HUES64 (cell line): ENCODE results near the gene CASS4. TPM values are rescaled to one million over a fixed set of nuclear protein-coding genes. Genes with fewer than 3 reads are reported as not detected.

Source experiments
- H3K27ac ChIP-seq: 2 replicates; pipeline ENCODE4 v1.7.0; 2013; ENCODE audit warnings: low read depth, low read length, inconsistent platforms
- H3K27me3 ChIP-seq: 2 replicates; pipeline ENCODE4 v1.6.1; 2013; ENCODE audit warnings: mild to moderate bottlenecking, low read length; ENCODE audit not compliant: insufficient read depth
- H3K36me3 ChIP-seq: 2 replicates; pipeline ENCODE4 v1.6.1; 2013; ENCODE audit warnings: mild to moderate bottlenecking, low read length; ENCODE audit not compliant: insufficient read depth
- H3K4me1 ChIP-seq: 2 replicates; pipeline ENCODE4 v1.6.1; 2013; ENCODE audit warnings: mild to moderate bottlenecking, low read length, moderate library complexity; ENCODE audit not compliant: insufficient read depth
- H3K4me3 ChIP-seq: 2 replicates; pipeline ENCODE4 v1.5.1; 2013; ENCODE audit warnings: mild to moderate bottlenecking, low read length, moderate library complexity
- H3K9ac ChIP-seq: 2 replicates; pipeline ENCODE4 v1.6.1; 2013; ENCODE audit warnings: mild to moderate bottlenecking, low read depth, low read length
- H3K9me3 ChIP-seq: 2 replicates; pipeline ENCODE4 v1.6.1; 2013; ENCODE audit warnings: low read depth, low read length; ENCODE audit not compliant: insufficient read depth
- WGBS: fragments of 150-250, 120-280 bp; methylation state at CpG from one replicate; pipeline ENCODE4 v1.1.7; 2013; ENCODE audit warnings: missing lambda C conversion rate; 5-methylcytosine and 5-hydroxymethylcytosine counted together
- polyA plus RNA-seq, 2 experiments: library from polyadenylated mRNA; stranded (reverse); fragments of 50-300 nt; gene quantifications; one replicate each; pipeline ENCODE4 v1.2.3, GENCODE V29; 2013

The CASS4 gene, protein sequence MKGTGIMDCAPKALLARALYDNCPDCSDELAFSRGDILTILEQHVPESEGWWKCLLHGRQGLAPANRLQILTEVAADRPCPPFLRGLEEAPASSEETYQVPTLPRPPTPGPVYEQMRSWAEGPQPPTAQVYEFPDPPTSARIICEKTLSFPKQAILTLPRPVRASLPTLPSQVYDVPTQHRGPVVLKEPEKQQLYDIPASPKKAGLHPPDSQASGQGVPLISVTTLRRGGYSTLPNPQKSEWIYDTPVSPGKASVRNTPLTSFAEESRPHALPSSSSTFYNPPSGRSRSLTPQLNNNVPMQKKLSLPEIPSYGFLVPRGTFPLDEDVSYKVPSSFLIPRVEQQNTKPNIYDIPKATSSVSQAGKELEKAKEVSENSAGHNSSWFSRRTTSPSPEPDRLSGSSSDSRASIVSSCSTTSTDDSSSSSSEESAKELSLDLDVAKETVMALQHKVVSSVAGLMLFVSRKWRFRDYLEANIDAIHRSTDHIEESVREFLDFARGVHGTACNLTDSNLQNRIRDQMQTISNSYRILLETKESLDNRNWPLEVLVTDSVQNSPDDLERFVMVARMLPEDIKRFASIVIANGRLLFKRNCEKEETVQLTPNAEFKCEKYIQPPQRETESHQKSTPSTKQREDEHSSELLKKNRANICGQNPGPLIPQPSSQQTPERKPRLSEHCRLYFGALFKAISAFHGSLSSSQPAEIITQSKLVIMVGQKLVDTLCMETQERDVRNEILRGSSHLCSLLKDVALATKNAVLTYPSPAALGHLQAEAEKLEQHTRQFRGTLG
- polyA plus RNA-seq (2013, experiment 1 of 2): not detected
- not detected for polyA plus RNA-seq (2013, experiment 2 of 2)

GRCh38 chr20:56411759-56412472, at the start of gene CASS4:
Gene CASS4, plus strand, starts transcription at chr20:56412260. Its CDS starts 199 bp downstream, at chr20:56412459.
- Histone ChIP-seq H3K27me3 (no peaks in the 10 kb centered on the region), H3K4me3 (no peak within 1 kb of the TSS), H3K27ac (no peak within 1 kb of the TSS), H3K36me3 (peaks cover 19% of the 10 kb centered on the region), H3K9me3 (no peaks in the 10 kb centered on the region), H3K9ac (no peak within 1 kb of the TSS), H3K4me1 (no peaks in the 10 kb centered on the region)
- 91% methylated on average over 10 of the region's 10 CpGs for WGBS

- H3K4me1 ChIP-seq: peaks cover 17% of the 10 kb centered on the region
Observed at GRCh38 chr20:56362833-56363413, 49.1 kb upstream of the CASS4 start.

DNA sequence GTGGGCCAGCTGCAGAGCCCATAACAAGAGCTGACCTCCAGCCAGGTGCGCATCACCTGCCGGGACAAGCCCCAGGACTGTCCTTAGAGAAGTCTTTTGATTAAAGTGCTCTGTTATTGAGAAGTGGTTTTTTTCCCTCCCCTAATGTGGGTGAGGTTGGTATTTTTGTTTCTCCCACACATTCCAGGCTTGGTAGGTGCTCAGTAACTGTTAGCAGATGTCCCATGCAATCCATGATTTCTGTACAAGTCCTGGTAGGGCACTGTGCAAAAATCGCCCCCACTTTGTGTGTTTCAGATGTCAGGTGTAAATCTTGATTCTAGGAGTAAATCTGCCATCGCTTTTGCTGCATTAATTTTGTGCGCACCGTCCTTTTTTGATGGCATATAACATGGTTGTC, 48.6 kb upstream of the CASS4 start:
- Histone ChIP-seq H3K4me1 (peaks cover 17% of the 10 kb centered on the region), H3K9me3 (no peaks in the 10 kb centered on the region), H3K27ac (no peak overlapping the region), H3K9ac (no peak overlapping the region), H3K36me3 (peaks cover 15% of the 10 kb centered on the region), H3K27me3 (peaks cover 14% of the 10 kb centered on the region), H3K4me3 (no peak overlapping the region)
- WGBS: 94% methylated on average over 6 of the region's 6 CpGs

More at GRCh38 chr20:56362833-56363413, 49.1 kb upstream of the CASS4 start:
- WGBS: 81% methylated on average over 8 of the region's 8 CpGs
- no peak overlapping the region for H3K27ac ChIP-seq
- H3K36me3 ChIP-seq: peaks cover 15% of the 10 kb centered on the region
- no peaks in the 10 kb centered on the region for H3K9me3 ChIP-seq
- H3K4me3 ChIP-seq: no peak overlapping the region
- peaks cover 14% of the 10 kb centered on the region for H3K27me3 ChIP-seq
- H3K9ac ChIP-seq: no peak overlapping the region

DNA sequence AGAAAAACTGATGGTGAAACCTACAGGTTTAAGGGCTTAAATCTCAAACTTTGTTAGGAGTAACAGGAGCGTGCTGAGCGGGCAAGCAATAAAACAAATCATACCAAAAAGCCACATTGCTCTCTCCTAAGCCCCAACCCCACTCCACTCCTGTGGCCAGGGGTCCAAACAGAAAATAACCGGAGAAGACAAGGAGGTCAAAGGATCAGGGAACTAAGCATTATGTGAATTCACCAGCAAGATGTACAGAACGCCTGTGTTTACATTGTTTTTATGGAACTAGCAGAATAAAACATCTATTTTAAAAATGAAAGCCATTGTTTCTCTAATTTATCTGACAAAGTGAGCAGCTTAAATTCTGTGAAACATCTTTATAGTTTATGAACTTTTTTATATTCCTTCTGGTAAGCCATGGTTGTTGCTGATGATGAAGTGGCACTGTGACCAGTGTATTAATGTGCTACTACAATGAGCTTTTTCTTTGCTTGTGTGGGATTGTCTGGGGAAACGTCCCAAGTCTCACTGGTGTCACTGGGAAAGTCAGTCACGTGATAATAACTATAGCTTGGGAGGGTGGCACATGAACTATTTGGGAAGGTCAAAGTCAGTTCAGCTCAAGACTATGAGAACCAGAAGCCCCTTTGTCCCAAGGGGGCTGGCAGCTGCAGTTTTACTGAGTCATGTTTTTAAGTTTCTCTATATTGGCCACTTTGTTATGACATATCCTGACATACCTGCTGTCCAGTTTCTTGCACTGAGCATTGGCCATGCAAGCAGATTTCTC, 43.5 kb upstream of the CASS4 start:
- Histone ChIP-seq H3K9ac (no peak overlapping the region), H3K4me1 (no peaks in the 10 kb centered on the region), H3K27me3 (no peaks in the 10 kb centered on the region), H3K27ac (no peak overlapping the region), H3K36me3 (peaks cover 64% of the 10 kb centered on the region), H3K4me3 (no peak overlapping the region), H3K9me3 (no peaks in the 10 kb centered on the region)
- 94% methylated on average over 5 of the region's 6 CpGs for WGBS

DNA sequence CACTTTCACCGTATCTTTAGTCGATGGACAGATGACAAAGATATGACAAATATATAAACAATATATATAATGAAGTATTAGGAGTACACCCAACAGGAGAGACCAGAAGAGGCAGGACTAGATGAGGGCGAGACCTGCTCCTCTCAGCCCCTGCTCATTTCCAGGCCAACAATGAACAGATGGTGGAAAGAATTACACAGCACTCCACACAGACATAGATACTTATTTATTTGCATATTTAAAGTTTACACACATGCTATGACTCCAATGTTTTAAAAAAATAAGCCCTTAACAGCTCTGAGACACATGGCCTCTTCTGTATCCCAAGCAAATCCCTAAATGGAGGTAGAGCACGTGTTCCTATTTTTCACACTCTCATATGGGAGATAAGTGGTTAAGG, 42.9 kb upstream of the CASS4 start:
- Histone ChIP-seq H3K36me3 (peaks cover 70% of the 10 kb centered on the region), H3K4me3 (no peak overlapping the region), H3K9me3 (no peaks in the 10 kb centered on the region), H3K9ac (no peak overlapping the region), H3K27ac (no peak overlapping the region), H3K27me3 (no peaks in the 10 kb centered on the region), H3K4me1 (no peaks in the 10 kb centered on the region)
- 82% methylated on average over 1 of the region's 4 CpGs for WGBS

DNA sequence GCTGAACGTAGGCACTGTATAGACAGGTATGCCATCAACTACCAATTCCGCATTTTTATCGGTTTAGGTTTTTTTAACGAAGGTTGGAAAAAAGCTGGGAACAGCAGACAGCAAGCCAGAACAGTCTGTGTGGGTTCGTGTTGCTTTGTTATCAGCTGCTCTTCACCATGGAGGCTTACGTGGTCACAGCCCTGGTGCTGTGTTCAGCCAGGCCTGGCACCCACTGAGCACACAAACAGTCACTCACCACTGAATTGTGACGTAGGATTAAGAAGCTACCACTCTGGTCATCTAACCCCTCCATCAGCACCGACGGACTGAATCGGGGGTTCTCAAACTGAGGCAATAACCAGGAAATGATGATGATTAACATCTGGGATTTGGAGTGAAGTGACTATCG, 40.1 kb upstream of the CASS4 start:
- peaks cover 85% of the 10 kb centered on the region for H3K36me3 ChIP-seq
- 97% methylated on average over 11 of the region's 11 CpGs for WGBS

DNA sequence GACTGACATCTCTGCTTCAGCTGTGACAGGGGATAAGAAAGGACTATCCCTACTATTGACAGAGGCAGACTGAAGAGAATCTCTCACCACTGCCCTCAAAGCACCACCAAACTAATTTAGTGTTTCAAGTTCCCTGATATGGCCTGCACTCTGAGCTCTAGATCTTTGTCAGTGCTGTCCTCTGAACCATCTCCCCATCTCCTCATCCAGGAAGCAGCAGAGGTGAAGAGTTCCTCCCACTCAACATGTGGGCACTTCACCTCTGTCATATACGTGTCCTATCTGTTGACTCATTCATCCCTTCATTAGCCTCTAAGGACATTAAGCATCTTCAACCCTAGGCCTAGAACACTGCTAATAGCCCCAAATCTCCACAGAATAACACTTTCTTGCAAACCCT, 39.2 kb upstream of the CASS4 start:
- Histone ChIP-seq H3K27me3 (no peaks in the 10 kb centered on the region), H3K36me3 (peaks cover 90% of the 10 kb centered on the region), H3K9ac (no peak overlapping the region), H3K9me3 (no peaks in the 10 kb centered on the region), H3K4me1 (no peaks in the 10 kb centered on the region), H3K27ac (no peak overlapping the region), H3K4me3 (no peak overlapping the region)
- 86% methylated on average over 1 of the region's 1 CpG for WGBS

More for the DNA sequence above, 40.1 kb upstream of the CASS4 start:
- no peaks in the 10 kb centered on the region for H3K9me3 ChIP-seq
- H3K27ac ChIP-seq: no peak overlapping the region
- no peak overlapping the region for H3K9ac ChIP-seq
- no peaks in the 10 kb centered on the region for H3K4me1 ChIP-seq
- no peak overlapping the region for H3K4me3 ChIP-seq
- no peaks in the 10 kb centered on the region for H3K27me3 ChIP-seq

GRCh38 chr20:56373942-56374341, 38.1 kb upstream of the CASS4 start:
- H3K36me3 ChIP-seq: peaks cover 96% of the 10 kb centered on the region
- H3K4me3 ChIP-seq: no peak overlapping the region
- H3K27me3 ChIP-seq: no peaks in the 10 kb centered on the region
- no peaks in the 10 kb centered on the region for H3K4me1 ChIP-seq
- H3K9me3 ChIP-seq: no peaks in the 10 kb centered on the region
- H3K27ac ChIP-seq: no peak overlapping the region
- H3K9ac ChIP-seq: no peak overlapping the region
- 100% methylated on average over 1 of the region's 1 CpG for WGBS

DNA sequence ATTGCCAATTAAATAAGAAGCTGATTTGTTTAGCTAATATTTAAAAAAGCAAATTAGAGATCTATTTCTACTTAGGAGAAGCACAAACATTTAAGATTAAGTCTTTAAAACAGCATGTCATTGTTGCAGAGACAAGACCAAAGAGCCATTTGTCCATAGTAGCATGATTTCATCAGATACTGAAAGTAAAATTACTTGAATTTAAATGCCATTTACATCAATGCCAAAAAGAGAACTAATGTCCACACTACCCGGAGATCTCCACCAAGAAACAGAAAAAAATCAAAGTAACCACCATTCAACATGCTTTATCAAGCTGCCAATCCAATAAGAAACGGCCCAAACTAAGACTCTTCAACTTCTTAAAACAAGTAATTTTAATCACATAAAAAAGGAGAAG, 35.7 kb upstream of the CASS4 start:
- Histone ChIP-seq H3K27ac (no peak overlapping the region), H3K9me3 (no peaks in the 10 kb centered on the region), H3K36me3 (peaks cover 96% of the 10 kb centered on the region), H3K9ac (no peak overlapping the region), H3K4me3 (no peak overlapping the region), H3K4me1 (no peaks in the 10 kb centered on the region), H3K27me3 (no peaks in the 10 kb centered on the region)
- 97% methylated on average over 2 of the region's 2 CpGs for WGBS

DNA sequence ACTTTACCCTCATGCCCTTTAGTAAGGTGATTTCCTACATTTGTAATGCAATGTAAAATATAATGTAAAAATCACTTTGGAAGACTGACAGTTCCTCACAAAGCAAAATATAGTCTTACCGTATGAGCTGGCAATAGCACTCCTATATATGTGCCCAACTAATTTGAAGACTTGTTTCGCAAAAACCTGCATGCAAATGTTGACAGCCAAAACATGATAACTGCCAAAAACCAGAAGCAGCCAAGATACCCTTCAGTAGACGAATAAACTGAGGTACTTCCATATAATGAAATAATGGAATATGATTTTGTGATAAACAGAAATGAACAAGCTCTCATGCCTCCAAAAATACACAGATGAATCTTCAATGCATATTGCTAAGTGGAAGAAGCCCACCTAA, 33.7 kb upstream of the CASS4 start:
- Histone ChIP-seq H3K4me3 (no peak overlapping the region), H3K27me3 (no peaks in the 10 kb centered on the region), H3K27ac (no peak overlapping the region), H3K9ac (no peak overlapping the region), H3K4me1 (no peaks in the 10 kb centered on the region), H3K9me3 (no peaks in the 10 kb centered on the region), H3K36me3 (peaks cover 96% of the 10 kb centered on the region)
- 97% methylated on average over 2 of the region's 3 CpGs for WGBS
